HPDE6-E6E7 (cell line): ENCODE measurements around the gene KIF3C.
"Not testable (repeated sequence)": the region's sequence is repeated elsewhere in the genome, so short reads cannot be mapped to it uniquely, and the experiment has no call there.

Experiments
- DNase-seq: peaks from one replicate; pipeline ENCODE4 v3.0.0; 2011; ENCODE audit warnings: missing footprints; ENCODE audit errors: extremely low spot score

The KIF3C gene

GRCh38 chr2:25960920-25961319 lies 21.4 kb downstream of the KIF3C start:
- DNase-seq: no peak

- DNase-seq: no peak
Observed at GRCh38 chr2:25960396-25960795, 21.9 kb downstream of the KIF3C start.

- not testable (repeated sequence) for DNase-seq
Observed at GRCh38 chr2:25958611-25959010, 23.7 kb downstream of the KIF3C start.

GRCh38 chr2:25957743-25958142 lies 24.6 kb downstream of the KIF3C start:
- no peak for DNase-seq

GRCh38 chr2:25955869-25956535 lies 26.3 kb downstream of the KIF3C start:
- DNase-seq: no peak

GRCh38 chr2:25955036-25955435 lies 27.3 kb downstream of the KIF3C start:
- no peak for DNase-seq

GRCh38 chr2:25954199-25954752 lies 28.0 kb downstream of the KIF3C start:
- DNase-seq: no peak

GRCh38 chr2:25951071-25951547 lies 31.2 kb downstream of the KIF3C start:
- DNase-seq: peak; percentile 81

GRCh38 chr2:25948437-25948836 lies 33.9 kb downstream of the KIF3C start:
- no peak for DNase-seq

- no peak for DNase-seq
Observed at GRCh38 chr2:25941042-25941441, 41.3 kb downstream of the KIF3C start.

- DNase-seq: no peak
Observed at GRCh38 chr2:25939257-25939668, 43.0 kb downstream of the KIF3C start.

GRCh38 chr2:25938345-25938744 lies 44.0 kb downstream of the KIF3C start:
- no peak for DNase-seq

GRCh38 chr2:25936889-25937545 lies 45.3 kb downstream of the KIF3C start:
- DNase-seq: no peak

GRCh38 chr2:25933622-25934021 lies 48.7 kb downstream of the KIF3C start:
- DNase-seq: no peak

- DNase-seq: no peak
Observed at GRCh38 chr2:25929789-25930473, 52.4 kb downstream of the KIF3C start.

GRCh38 chr2:25928668-25929067 lies 53.6 kb downstream of the KIF3C start:
- no peak for DNase-seq

GRCh38 chr2:25926984-25927756 lies 55.1 kb downstream of the KIF3C start:
- DNase-seq: no peak

- DNase-seq: no peak
Observed at GRCh38 chr2:25922501-25922900, 59.8 kb downstream of the KIF3C start.

- DNase-seq: no peak
Observed at GRCh38 chr2:25920786-25921415, 61.4 kb downstream of the KIF3C start.

GRCh38 chr2:25920336-25920735 lies 62.0 kb downstream of the KIF3C start:
- no peak for DNase-seq

GRCh38 chr2:25917832-25918231 lies 64.5 kb downstream of the KIF3C start:
- DNase-seq: no peak
